ENCODE measurements around the gene GFRA1.

- TF ChIP-seq EZH2 (IDR thresholded peaks at IDR 0.05; ENCODE audit: low read depth, low read length, severe bottlenecking) (no peak), POLR2A (IDR thresholded peaks at IDR 0.05; ENCODE audit: control extremely low read depth in 1 of 2, low read depth in 2 of 2, low read length in 2 of 2) (no peak), JUND (IDR thresholded peaks at IDR 0.05; ENCODE audit: low read length) (no peak), CTCF (IDR thresholded peaks at IDR 0.05; ENCODE audit: control extremely low read depth in 1 of 3, insufficient read depth in 1 of 3, low read depth in 1 of 3, low read length in 3 of 3) (no peak), CEBPB (IDR thresholded peaks at IDR 0.05; ENCODE audit: low read depth, low read length) (no peak)
Observed at GRCh38 chr10:116108095-116108494, 164.9 kb downstream of the GFRA1 start.
